GM12865 (cell line): ENCODE results near the gene TRIM72.
"Not testable (repeated sequence)": the region's sequence is repeated elsewhere in the genome, so short reads cannot be mapped to it uniquely, and the experiment has no call there.

Experiments used
- DNase-seq: peaks from one replicate; pipeline ENCODE4 v3.0.0; 2010; ENCODE audit warnings: low read depth
- H3K4me3 ChIP-seq: 2 replicates; pipeline ENCODE4 v1.5.1; 2011; ENCODE audit warnings: mild to moderate bottlenecking, low read depth, low read length, control low read depth
- TF ChIP-seq, protein P1 (sequence below): IDR thresholded peaks from 2 replicates; pipeline ENCODE4 v1.5.1; 2011; ENCODE audit warnings: low read length, control low read depth, low read depth, inconsistent platforms; ENCODE audit not compliant: insufficient read depth; ENCODE audit errors: missing control alignments

Gene TRIM72

DNA sequence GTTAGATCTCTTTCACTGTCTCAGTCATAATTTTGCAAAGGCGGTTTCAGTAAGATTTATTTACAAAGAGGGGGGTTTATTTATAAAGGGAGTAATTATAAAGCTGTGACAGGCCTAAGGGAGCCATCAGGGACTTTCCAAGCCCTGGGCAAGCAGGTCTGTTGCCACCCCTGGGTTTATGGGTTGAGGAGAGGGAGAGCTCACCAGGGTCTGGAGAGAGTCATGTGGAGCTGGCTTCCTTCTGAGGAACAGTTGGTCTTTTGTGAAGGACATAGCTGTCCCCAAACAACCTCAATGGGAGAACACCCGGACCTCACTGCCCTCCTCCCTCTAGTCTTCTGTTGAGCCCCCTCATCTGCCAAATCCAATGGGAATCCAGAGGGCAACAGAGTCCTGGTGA lies 55.6 kb downstream of the TRIM72 start:
- no peak for DNase-seq
- no peak overlapping the region for H3K4me3 ChIP-seq
- TF ChIP-seq, protein P1, sequence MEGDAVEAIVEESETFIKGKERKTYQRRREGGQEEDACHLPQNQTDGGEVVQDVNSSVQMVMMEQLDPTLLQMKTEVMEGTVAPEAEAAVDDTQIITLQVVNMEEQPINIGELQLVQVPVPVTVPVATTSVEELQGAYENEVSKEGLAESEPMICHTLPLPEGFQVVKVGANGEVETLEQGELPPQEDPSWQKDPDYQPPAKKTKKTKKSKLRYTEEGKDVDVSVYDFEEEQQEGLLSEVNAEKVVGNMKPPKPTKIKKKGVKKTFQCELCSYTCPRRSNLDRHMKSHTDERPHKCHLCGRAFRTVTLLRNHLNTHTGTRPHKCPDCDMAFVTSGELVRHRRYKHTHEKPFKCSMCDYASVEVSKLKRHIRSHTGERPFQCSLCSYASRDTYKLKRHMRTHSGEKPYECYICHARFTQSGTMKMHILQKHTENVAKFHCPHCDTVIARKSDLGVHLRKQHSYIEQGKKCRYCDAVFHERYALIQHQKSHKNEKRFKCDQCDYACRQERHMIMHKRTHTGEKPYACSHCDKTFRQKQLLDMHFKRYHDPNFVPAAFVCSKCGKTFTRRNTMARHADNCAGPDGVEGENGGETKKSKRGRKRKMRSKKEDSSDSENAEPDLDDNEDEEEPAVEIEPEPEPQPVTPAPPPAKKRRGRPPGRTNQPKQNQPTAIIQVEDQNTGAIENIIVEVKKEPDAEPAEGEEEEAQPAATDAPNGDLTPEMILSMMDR, result no peak

DNA sequence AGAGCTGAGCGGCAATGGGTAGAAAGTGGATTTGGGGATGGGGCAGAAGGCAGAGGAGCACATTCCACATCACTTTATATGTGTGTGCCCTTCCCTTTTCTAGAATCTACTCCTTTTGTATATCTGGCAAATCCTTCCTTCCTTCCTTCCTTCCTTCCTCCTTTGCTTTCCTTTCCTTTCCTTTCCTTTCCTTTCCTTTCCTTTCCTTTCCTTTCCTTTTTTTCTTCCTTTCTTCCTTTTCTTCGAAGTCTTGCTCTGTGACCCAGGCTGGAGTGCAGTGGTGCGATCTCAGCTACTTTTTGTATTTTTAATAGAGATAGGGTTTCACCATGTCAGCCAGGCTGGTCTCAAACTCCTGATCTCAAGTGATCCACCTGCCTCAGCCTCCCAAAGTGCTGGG lies 56.1 kb downstream of the TRIM72 start:
- not testable (repeated sequence) for H3K4me3 ChIP-seq

DNA sequence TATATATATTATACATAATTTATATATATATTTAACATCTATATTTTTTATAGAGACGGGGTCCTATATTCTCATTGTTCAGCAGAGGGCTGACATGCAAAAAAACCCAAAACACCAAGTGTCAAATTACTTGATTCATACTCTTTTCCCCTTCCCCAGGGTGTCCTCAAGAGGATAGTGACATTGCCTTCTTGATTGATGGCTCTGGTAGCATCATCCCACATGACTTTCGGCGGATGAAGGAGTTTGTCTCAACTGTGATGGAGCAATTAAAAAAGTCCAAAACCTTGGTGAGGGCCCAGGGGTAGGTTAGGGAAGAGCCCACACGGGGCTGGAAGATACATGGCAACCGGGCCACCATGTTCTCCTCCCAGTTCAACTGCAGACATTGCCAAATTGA lies 56.9 kb downstream of the TRIM72 start:
- TF ChIP-seq, protein P1, result no peak
- H3K4me3 ChIP-seq, result no peak overlapping the region
- DNase-seq, result no peak

More for the DNA sequence above, 56.1 kb downstream of the TRIM72 start:
- DNase-seq, result not testable (repeated sequence)

DNA sequence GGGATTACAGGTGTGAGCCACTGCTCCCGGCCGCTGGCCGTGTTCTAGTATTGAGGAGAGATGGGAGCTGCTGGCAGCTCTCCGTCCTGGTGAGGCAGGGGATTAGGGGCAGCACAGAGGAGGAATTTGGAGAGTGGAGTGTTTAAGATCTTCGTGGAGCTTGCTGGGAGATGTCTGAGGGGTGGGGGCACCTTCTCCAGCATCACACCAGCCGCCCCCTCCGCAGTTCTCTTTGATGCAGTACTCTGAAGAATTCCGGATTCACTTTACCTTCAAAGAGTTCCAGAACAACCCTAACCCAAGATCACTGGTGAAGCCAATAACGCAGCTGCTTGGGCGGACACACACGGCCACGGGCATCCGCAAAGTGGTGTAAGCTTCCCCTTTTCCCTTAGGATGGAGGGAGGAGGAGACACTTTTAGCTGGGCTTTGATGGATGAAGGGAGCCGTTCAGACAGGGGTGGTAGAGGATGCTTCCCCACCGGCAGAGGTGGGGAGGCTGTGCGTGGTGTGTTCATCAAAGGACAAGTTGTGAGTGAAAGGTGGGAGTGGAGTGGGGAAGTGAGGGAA lies 57.8 kb downstream of the TRIM72 start:
- TF ChIP-seq, protein P1, result no peak
- no peak overlapping the region for H3K4me3 ChIP-seq
- DNase-seq, result no peak

DNA sequence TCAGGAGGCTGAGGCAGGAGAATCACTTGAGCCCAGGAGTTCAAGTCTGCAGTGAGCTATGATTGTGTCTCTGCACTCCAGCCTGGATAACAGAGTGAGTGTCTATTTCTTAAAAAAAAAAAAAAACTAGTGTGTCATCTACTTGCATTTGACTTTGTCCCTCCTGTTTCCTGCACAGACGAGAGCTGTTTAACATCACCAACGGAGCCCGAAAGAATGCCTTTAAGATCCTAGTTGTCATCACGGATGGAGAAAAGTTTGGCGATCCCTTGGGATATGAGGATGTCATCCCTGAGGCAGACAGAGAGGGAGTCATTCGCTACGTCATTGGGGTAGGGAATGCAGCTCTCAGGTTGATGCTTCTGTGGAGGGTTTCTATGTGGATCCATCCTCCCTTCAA lies 59.3 kb downstream of the TRIM72 start:
- TF ChIP-seq, protein P1, result no peak
- H3K4me3 ChIP-seq, result no peak overlapping the region
- no peak for DNase-seq

DNA sequence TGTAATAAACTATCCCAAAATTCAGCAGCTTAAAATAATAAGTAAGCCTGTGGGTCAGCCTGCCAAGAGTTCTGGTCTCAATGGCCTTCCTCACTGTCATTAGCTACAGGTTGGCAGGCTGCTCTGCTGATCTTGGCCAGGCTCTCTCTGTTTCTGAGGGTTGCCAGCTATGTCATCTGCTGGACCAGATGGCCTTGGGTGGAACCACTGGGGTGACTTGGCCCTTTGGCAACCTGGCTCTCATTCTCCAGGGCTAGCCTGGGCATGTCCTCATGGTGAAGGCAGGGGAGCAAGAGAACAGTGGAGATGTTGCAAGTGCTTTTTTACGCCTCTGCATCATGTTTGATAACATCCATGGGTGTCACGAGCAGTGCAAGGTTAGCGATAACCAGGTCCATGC lies 59.8 kb downstream of the TRIM72 start:
- no peak overlapping the region for H3K4me3 ChIP-seq
- DNase-seq, result no peak
- TF ChIP-seq, protein P1, result no peak

DNA sequence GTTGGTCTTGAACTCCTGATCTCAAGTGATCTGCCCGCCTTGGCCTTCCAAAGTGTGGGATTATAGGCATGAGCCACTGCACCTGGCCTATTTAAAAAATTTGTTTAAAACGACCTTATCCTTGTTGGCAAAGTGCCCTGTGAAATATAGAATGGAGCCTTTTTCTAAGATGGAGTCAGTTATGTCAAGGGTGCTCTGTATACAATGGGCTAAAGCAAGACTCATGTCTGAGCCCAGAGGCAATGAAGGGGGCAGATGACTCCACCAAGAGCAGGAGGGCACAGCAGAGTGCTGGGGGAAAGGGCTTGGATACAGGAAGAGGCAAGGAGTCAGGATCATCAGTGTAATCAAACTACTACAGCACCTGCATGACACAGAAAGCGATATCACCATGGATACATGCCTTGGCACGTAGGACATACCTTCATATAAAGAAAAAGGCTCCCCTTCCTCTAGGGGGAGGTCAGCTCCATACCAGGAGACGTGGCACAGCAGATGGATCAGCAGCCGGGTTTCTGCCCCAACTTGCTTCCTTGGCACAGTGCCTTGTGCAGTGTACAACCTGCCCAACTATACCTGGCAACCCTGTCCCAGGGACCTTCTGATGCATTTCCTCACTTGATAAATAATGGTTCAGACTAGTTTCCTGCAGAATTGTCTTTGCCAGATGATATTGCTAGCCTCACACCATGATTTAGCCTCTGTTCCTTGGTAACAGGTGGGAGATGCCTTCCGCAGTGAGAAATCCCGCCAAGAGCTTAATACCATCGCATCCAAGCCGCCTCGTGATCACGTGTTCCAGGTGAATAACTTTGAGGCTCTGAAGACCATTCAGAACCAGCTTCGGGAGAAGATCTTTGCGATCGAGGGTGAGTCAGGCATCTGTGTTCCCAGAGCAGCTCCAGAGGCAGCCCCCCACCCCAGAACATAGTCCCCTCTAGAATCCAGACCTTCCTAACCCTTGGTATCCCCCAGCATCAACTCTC lies 61.2 kb downstream of the TRIM72 start:
- TF ChIP-seq, protein P1, result no peak
- no peak for DNase-seq
- no peak overlapping the region for H3K4me3 ChIP-seq
